Activated CD4-positive, alpha-beta T cell treated with anti-CD3 and anti-CD28 coated beads, Interleukin-2, Interleukin-6, amounts not matched to agents 100 ng/mL and 50 ng/mL, durations not matched to agents 16 hours and 8 hours (primary cell): ENCODE results near the gene LPP.
"Not testable (repeated sequence)": the region's sequence is repeated elsewhere in the genome, so short reads cannot be mapped to it uniquely, and the experiment has no call there.

Experiments
- DNase-seq: peaks from one replicate; pipeline ENCODE4 v3.0.0-alpha.2; 2020

Gene LPP

GRCh38 chr3:188605905-188606304, 451.9 kb downstream of the LPP start:
- no peak for DNase-seq

- no peak for DNase-seq
Observed at GRCh38 chr3:188607805-188608315, 453.9 kb downstream of the LPP start.

- no peak for DNase-seq
Observed at GRCh38 chr3:188608401-188608800, 454.4 kb downstream of the LPP start.

- DNase-seq, result not testable (repeated sequence)
Observed at GRCh38 chr3:188613721-188614120, 459.8 kb downstream of the LPP start.

GRCh38 chr3:188617270-188617669, 463.3 kb downstream of the LPP start:
- no peak for DNase-seq

GRCh38 chr3:188617988-188618701, 464.2 kb downstream of the LPP start:
- no peak for DNase-seq

GRCh38 chr3:188620752-188621151, 466.8 kb downstream of the LPP start:
- no peak for DNase-seq

GRCh38 chr3:188624384-188624783, 470.4 kb downstream of the LPP start:
- no peak for DNase-seq

GRCh38 chr3:188624828-188625227, 470.9 kb downstream of the LPP start:
- no peak for DNase-seq

GRCh38 chr3:188627652-188628051, 473.7 kb downstream of the LPP start:
- peak; percentile 6 for DNase-seq

GRCh38 chr3:188631291-188632010, 477.5 kb downstream of the LPP start:
- no peak for DNase-seq

GRCh38 chr3:188633206-188633605, 479.2 kb downstream of the LPP start:
- no peak for DNase-seq

- no peak for DNase-seq
Observed at GRCh38 chr3:188634285-188634684, 480.3 kb downstream of the LPP start.

GRCh38 chr3:188635258-188636042, 481.5 kb downstream of the LPP start:
- no peak for DNase-seq

GRCh38 chr3:188636292-188636691, 482.3 kb downstream of the LPP start:
- not testable (repeated sequence) for DNase-seq

GRCh38 chr3:188641076-188641475, 487.1 kb downstream of the LPP start:
- no peak for DNase-seq

- no peak for DNase-seq
Observed at GRCh38 chr3:188643736-188644135, 489.8 kb downstream of the LPP start.

GRCh38 chr3:188646592-188646991, 492.6 kb downstream of the LPP start:
- no peak for DNase-seq

- no peak for DNase-seq
Observed at GRCh38 chr3:188647237-188647636, 493.3 kb downstream of the LPP start.

- DNase-seq, result no peak
Observed at GRCh38 chr3:188649521-188649920, 495.6 kb downstream of the LPP start.

GRCh38 chr3:188656196-188656982, 502.4 kb downstream of the LPP start:
- DNase-seq, result peak; percentile 8

GRCh38 chr3:188658606-188659005, 504.6 kb downstream of the LPP start:
- DNase-seq, result no peak
